GM12878 (cell line): ENCODE data around the gene SLC6A8. TPM values are rescaled to one million over a fixed set of nuclear protein-coding genes. Genes with fewer than 3 reads are reported as not detected.

Experiments used
- ATAC-seq: fragments of 200-7000 bp; cut with Tn5 transposase; 3 replicates; pipeline ENCODE4 v1.9.1; 2020; ENCODE audit warnings: mild to moderate bottlenecking, moderate library complexity
- BruUV-seq: library from RNA; stranded (reverse); fragments of 400-500 nt; replicated peaks from 2 replicates; lab custom pipeline; 2021; lab: Mats Ljungman, UMichigan
- CTCF ChIA-PET: fragments of 300-600 bp; sonication (Branson Sonifier 250); formaldehyde crosslinking; extraction: SDS; loops from one replicate; lab custom pipeline; 2021; ENCODE audit warnings: inconsistent platforms; lab: Yijun Ruan, JAX
- POLR2A ChIA-PET: fragments of 350-600 bp; formaldehyde crosslinking; extraction: SDS; loops from one replicate; lab custom pipeline; 2021; ENCODE audit warnings: inconsistent platforms; lab: Charles Lee
- RAD21 ChIA-PET: fragments of 300-600 bp; sonication (Branson Sonifier 250); formaldehyde crosslinking; loops from one replicate; lab custom pipeline; 2023; ENCODE audit warnings: antibody characterized with exemption; ENCODE audit not compliant: unreplicated experiment; lab: Charles Lee
- SMC1A ChIA-PET: fragments of 300-600 bp; sonication (Branson Sonifier 250); formaldehyde crosslinking; loops from one replicate; lab custom pipeline; 2023; ENCODE audit not compliant: unreplicated experiment, uncharacterized antibody; lab: Charles Lee
- DNase-seq: peaks from one replicate; pipeline ENCODE4 v3.0.0-alpha.2; 2011; ENCODE audit warnings: low read depth, low spot score
- FAIRE-seq: peaks from 3 replicates; lab custom pipeline; 2011; peaks lifted over from hg19 to GRCh38; lab: Jason Lieb, UNC
- H2AFZ ChIP-seq: 2 replicates; pipeline ENCODE4 v1.6.0; 2011; ENCODE audit warnings: low read depth, low read length, control low read depth; ENCODE audit not compliant: control insufficient read depth
- H3K27ac ChIP-seq: 2 replicates; pipeline ENCODE4 v1.5.1; 2011; ENCODE audit warnings: control low read depth; ENCODE audit not compliant: control insufficient read depth, insufficient read depth
- H3K27me3 ChIP-seq, 2 experiments: replicated peaks in 1 of 2; 2 replicates each; pipeline versions ENCODE4 v1.6.0 to v1.6.1; 2011; ENCODE audit warnings: low read length in 1 of 2; ENCODE audit not compliant: control insufficient read depth in 2 of 2, insufficient read depth in 2 of 2
- H3K36me3 ChIP-seq, 2 experiments: 2 replicates each; pipeline ENCODE4 v1.5.1; 2011; ENCODE audit warnings: low read length in 1 of 2; ENCODE audit not compliant: control insufficient read depth in 2 of 2, insufficient read depth in 2 of 2
- H3K4me1 ChIP-seq: 2 replicates; pipeline ENCODE4 v1.6.1; 2011; ENCODE audit warnings: mild to moderate bottlenecking, low read length, moderate library complexity, mixed read lengths; ENCODE audit not compliant: control insufficient read depth, insufficient read depth
- H3K4me2 ChIP-seq: 2 replicates; pipeline ENCODE4 v1.6.0; 2011; ENCODE audit warnings: control low read depth; ENCODE audit not compliant: control insufficient read depth, insufficient read depth
- H3K4me3 ChIP-seq: fragments of 200-600 bp; sonication (generic); 2 replicates; pipeline ENCODE4 v1.5.1; 2016
- H3K79me2 ChIP-seq: 2 replicates; pipeline ENCODE4 v1.6.0; 2011; ENCODE audit warnings: low read length; ENCODE audit not compliant: control insufficient read depth, insufficient read depth
- H3K9ac ChIP-seq: 2 replicates; pipeline ENCODE4 v1.8.0; 2011; ENCODE audit warnings: low read length, control low read depth, mixed read lengths; ENCODE audit not compliant: control insufficient read depth, insufficient read depth
- H3K9me3 ChIP-seq: replicated peaks from 3 replicates; pipeline ENCODE4 v1.5.1; 2011; ENCODE audit warnings: mild to moderate bottlenecking, low read length; ENCODE audit not compliant: control insufficient read depth, insufficient read depth
- H4K20me1 ChIP-seq: 2 replicates; pipeline ENCODE4 v1.6.0; 2011; ENCODE audit not compliant: control insufficient read depth, insufficient read depth
- ATF3 ChIP-seq: IDR thresholded peaks from 2 replicates; pipeline ENCODE4 v1.6.1; 2011; ENCODE audit warnings: low read depth, mild to moderate bottlenecking, low read length, moderate library complexity, borderline replicate concordance; ENCODE audit errors: extremely low read depth
- IRF3 ChIP-seq: fragments of 450-650 bp; IDR thresholded peaks from 2 replicates; pipeline ENCODE4 v1.6.1; 2014; ENCODE audit warnings: mild to moderate bottlenecking
- KDM1A ChIP-seq: fragments of 200-600 bp; sonication (generic); IDR thresholded peaks from 2 replicates; pipeline ENCODE4 v1.6.1; 2016; ENCODE audit warnings: borderline replicate concordance
- MAX ChIP-seq: IDR thresholded peaks from 2 replicates; pipeline ENCODE4 v1.6.1; 2012; ENCODE audit warnings: low read depth, low read length, improper control_type of control experiment
- MEF2B ChIP-seq: fragments of 450-650 bp; IDR thresholded peaks from 2 replicates; pipeline ENCODE4 v1.6.1; 2018; ENCODE audit warnings: mild to moderate bottlenecking, moderate library complexity; ENCODE audit not compliant: partially characterized antibody, poor library complexity, severe bottlenecking
- NKRF ChIP-seq: fragments of 450-650 bp; conservative IDR thresholded peaks from 2 replicates; pipeline ENCODE4 v1.6.1; 2017; ENCODE audit warnings: mild to moderate bottlenecking, moderate library complexity
- POLR2A ChIP-seq: IDR thresholded peaks from 2 replicates; pipeline ENCODE4 v1.6.1; 2011; ENCODE audit warnings: low read depth, mild to moderate bottlenecking, low read length
- POU2F2 ChIP-seq: IDR thresholded peaks from 3 replicates; pipeline ENCODE4 v1.6.1; 2011; ENCODE audit warnings: low read depth, mild to moderate bottlenecking, low read length, borderline replicate concordance
- RBBP5 ChIP-seq: fragments of 200-600 bp; sonication (generic); conservative IDR thresholded peaks from 2 replicates; pipeline ENCODE4 v1.6.1; 2016
- SP1 ChIP-seq: IDR thresholded peaks from one replicate; pipeline ENCODE4 v1.6.1; 2011; ENCODE audit warnings: low read depth, low read length
- STAT3 ChIP-seq: IDR thresholded peaks from 2 replicates; pipeline ENCODE4 v1.6.1; 2011; ENCODE audit warnings: low read depth, low read length, improper control_type of control experiment
- SUPT20H ChIP-seq: IDR thresholded peaks from 2 replicates; pipeline ENCODE4 v1.6.1; 2011; ENCODE audit warnings: low read depth, mild to moderate bottlenecking, low read length, moderate library complexity, borderline replicate concordance; ENCODE audit not compliant: control insufficient read depth
- ZBTB33 ChIP-seq: fragments of 450-650 bp; IDR thresholded peaks from 2 replicates; pipeline ENCODE4 v1.6.1; 2017; ENCODE audit warnings: mild to moderate bottlenecking
- WGBS: methylation state at CpG from one replicate; pipeline ENCODE4 v1.1.6; 2016; ENCODE audit warnings: low lambda C conversion rate; ENCODE audit not compliant: insufficient replicate concordance, insufficient coverage; ENCODE audit errors: missing lambda C conversion rate; 5-methylcytosine and 5-hydroxymethylcytosine counted together
- in situ Hi-C: fragments of 300-500 bp; cut with MboI; formaldehyde crosslinking; loops from 9 replicates; pipeline ENCODE4 v1.14.3; 2018; ENCODE audit warnings: mixed read lengths
- intact Hi-C: fragments of 100-400 bp; cut with micrococcal nuclease; formaldehyde crosslinking; loops from one replicate; pipeline ENCODE4 v1.14.2; 2022; ENCODE audit not compliant: unreplicated experiment
- polyA plus RNA-seq, 11 experiments: library from polyadenylated mRNA; depleted of rRNA in 4 of 11; unstranded in 6 of 11; stranded (reverse) in 5 of 11; fragments of >200 nt; fragmentation: Nextera tagmentation in 4 of 11; fragmentation: Illumina TruSeq in 1 of 11; extraction: Ambion mirVana in 4 of 11; extraction: Trizol in 1 of 11; gene quantifications; 1 replicate in 1 of 11; 2 replicates in 10 of 11; pipeline versions ENCODE4 v1.2.1 to v1.2.3, GENCODE V29; 2011 to 2016; ENCODE audit warnings: inconsistent platforms in 2 of 11, missing spikeins in 2 of 11, low read depth in 1 of 11
- total RNA-seq, 4 experiments: library from RNA; depleted of rRNA in 3 of 4; stranded (reverse); fragments of >200 nt in 3 of 4; fragmentation: Illumina TruSeq in 1 of 4; extraction: Trizol in 1 of 4; gene quantifications; 2 replicates each; pipeline versions ENCODE4 v1.2.1 to v1.2.3, GENCODE V29; 2013 to 2021

The SLC6A8 gene
- total and polyA plus RNA-seq, 10 of the 15 experiments (the other 5 are each of a cell fraction or from before 2014, with no cell fraction given) = 0.01 to 0.72 (median 0.17) TPM; not detected in 6

- WGBS = 58% methylated on average over 12 of the region's 15 CpGs
- no peak for TF ChIP-seq SP1
- no peak for TF ChIP-seq POLR2A
- no peak for TF ChIP-seq RBBP5
- no peak for TF ChIP-seq KDM1A
- TF ChIP-seq NKRF = no peak
- TF ChIP-seq STAT3 = no peak
- no peak for TF ChIP-seq POU2F2
- no peak for TF ChIP-seq MAX
- no peak for TF ChIP-seq MEF2B
- TF ChIP-seq IRF3 = no peak
- TF ChIP-seq SUPT20H = no peak
- no peak for TF ChIP-seq ATF3
- TF ChIP-seq ZBTB33 = no peak
- POLR2A ChIA-PET = no interaction called here
- BruUV-seq = no TSS peak
- no peak for ATAC-seq
- intact Hi-C loops (no loop called here), in situ Hi-C loops (no loop called here)
- H3K4me2 ChIP-seq = no peak overlapping the region
- H3K4me1 ChIP-seq = no peaks in the 10 kb centered on the region
- SMC1A ChIA-PET = no interaction called here
- H3K9ac ChIP-seq = no peak overlapping the region
- no peak overlapping the region for H3K27ac ChIP-seq
- RAD21 ChIA-PET = no interaction called here
- FAIRE-seq = no peak
- H2AFZ ChIP-seq = no peak overlapping the region
- H3K4me3 ChIP-seq = no peak overlapping the region
- H3K27me3 ChIP-seq = no peaks in the 10 kb centered on the region
- no peak for DNase-seq
- peaks cover 0 to 2% of the 10 kb centered on the region in 2 experiments; a peak in 2 of 4 replicates for H3K36me3 ChIP-seq
- H4K20me1 ChIP-seq = no peaks in the 10 kb centered on the region
- CTCF ChIA-PET = no interaction called here
- H3K9me3 ChIP-seq = no peaks in the 10 kb centered on the region
- H3K79me2 ChIP-seq = no peaks in the 10 kb centered on the region
These were observed 12.7 kb downstream of the SLC6A8 start for GRCh38 chrX:153700376-153700945.
